Trophoblast cell (in vitro differentiated cells and primary cell): Measurements from ENCODE around the gene LYL1.

Experiments
- DNase-seq, 2 donors: peaks; one replicate each; pipeline ENCODE4 v3.0.0-alpha.2; 2016
- H2AFZ ChIP-seq: 2 replicates; pipeline ENCODE4 v1.6.1; 2013; ENCODE audit warnings: low read length, moderate library complexity, mild to moderate bottlenecking; ENCODE audit not compliant: insufficient read depth, poor library complexity
- H2AK5ac ChIP-seq: 2 replicates; pipeline ENCODE4 v1.6.1; 2013; ENCODE audit warnings: mild to moderate bottlenecking, low read length
- H2BK120ac ChIP-seq: 2 replicates; pipeline ENCODE4 v1.6.1; 2013; ENCODE audit warnings: low read length, mild to moderate bottlenecking, moderate library complexity; ENCODE audit not compliant: insufficient read depth, poor library complexity
- H2BK12ac ChIP-seq: 2 replicates; pipeline ENCODE4 v1.6.1; 2013; ENCODE audit warnings: mild to moderate bottlenecking, low read length, moderate library complexity
- H2BK5ac ChIP-seq: 2 replicates; pipeline ENCODE4 v1.6.1; 2013; ENCODE audit warnings: low read length, low read depth, moderate library complexity, mild to moderate bottlenecking; ENCODE audit not compliant: poor library complexity
- H3K14ac ChIP-seq: 2 replicates; pipeline ENCODE4 v1.6.1; 2013; ENCODE audit warnings: mild to moderate bottlenecking, low read length
- H3K18ac ChIP-seq: 2 replicates; pipeline ENCODE4 v1.6.1; 2013; ENCODE audit warnings: mild to moderate bottlenecking, low read length
- H3K23ac ChIP-seq: 2 replicates; pipeline ENCODE4 v1.6.1; 2013; ENCODE audit warnings: low read length
- H3K27ac ChIP-seq: 2 replicates; pipeline ENCODE4 v1.5.1; 2013; ENCODE audit warnings: low read depth, mild to moderate bottlenecking, inconsistent platforms, low read length, moderate library complexity
- H3K27me3 ChIP-seq: 2 replicates; pipeline ENCODE4 v1.6.1; 2013; ENCODE audit warnings: inconsistent platforms, mild to moderate bottlenecking, low read length, moderate library complexity; ENCODE audit not compliant: insufficient read depth
- H3K36me3 ChIP-seq, 2 experiments: 1 replicate in 1 of 2; 2 replicates in 1 of 2; pipeline ENCODE4 v1.6.1; 2013; ENCODE audit warnings: low read length in 2 of 2, mild to moderate bottlenecking in 2 of 2, moderate library complexity in 1 of 2; ENCODE audit not compliant: insufficient read depth in 2 of 2, control insufficient read depth in 1 of 2
- H3K4ac ChIP-seq: 2 replicates; pipeline ENCODE4 v1.6.1; 2013; ENCODE audit warnings: low read depth, mild to moderate bottlenecking, low read length, moderate library complexity
- H3K4me1 ChIP-seq, 2 experiments: 1 replicate in 1 of 2; 2 replicates in 1 of 2; pipeline ENCODE4 v1.6.1; 2013; ENCODE audit warnings: low read length in 2 of 2, mild to moderate bottlenecking in 2 of 2, moderate library complexity in 1 of 2; ENCODE audit not compliant: insufficient read depth in 2 of 2, control insufficient read depth in 1 of 2
- H3K4me2 ChIP-seq: 2 replicates; pipeline ENCODE4 v1.6.1; 2013; ENCODE audit warnings: inconsistent platforms, mild to moderate bottlenecking, low read length, moderate library complexity
- H3K4me3 ChIP-seq: 2 replicates; pipeline ENCODE4 v1.5.1; 2013; ENCODE audit warnings: mild to moderate bottlenecking, low read depth, low read length, inconsistent platforms
- H3K79me1 ChIP-seq: one replicate; pipeline ENCODE4 v1.6.1; 2013; ENCODE audit warnings: low read length
- H3K79me2 ChIP-seq: 2 replicates; pipeline ENCODE4 v1.6.1; 2013; ENCODE audit warnings: low read length, mild to moderate bottlenecking; ENCODE audit not compliant: control insufficient read depth, insufficient read depth, poor library complexity
- H3K9ac ChIP-seq: 2 replicates; pipeline ENCODE4 v1.6.1; 2013; ENCODE audit warnings: mild to moderate bottlenecking, low read length
- H3K9me3 ChIP-seq: 2 replicates; pipeline ENCODE4 v1.6.1; 2013; ENCODE audit warnings: low read depth, mild to moderate bottlenecking, control low read depth, inconsistent platforms, low read length; ENCODE audit not compliant: insufficient read depth
- H4K12ac ChIP-seq: 2 replicates; pipeline ENCODE4 v1.6.1; 2013; ENCODE audit warnings: low read depth, mild to moderate bottlenecking, low read length, moderate library complexity
- H4K8ac ChIP-seq: 2 replicates; pipeline ENCODE4 v1.6.1; 2013; ENCODE audit warnings: low read depth, mild to moderate bottlenecking, low read length, moderate library complexity
- H4K91ac ChIP-seq: one replicate; pipeline ENCODE4 v1.6.1; 2013; ENCODE audit warnings: low read depth, mild to moderate bottlenecking, low read length, moderate library complexity
- WGBS: extraction: QIAGEN DNeasy Blood & Tissue Kit; methylation state at CpG from one replicate; pipeline ENCODE4 v1.1.7; 2013; ENCODE audit warnings: missing lambda C conversion rate; ENCODE audit not compliant: insufficient read length, insufficient coverage; ENCODE audit errors: extremely low coverage; 5-methylcytosine and 5-hydroxymethylcytosine counted together

Gene LYL1

DNA sequence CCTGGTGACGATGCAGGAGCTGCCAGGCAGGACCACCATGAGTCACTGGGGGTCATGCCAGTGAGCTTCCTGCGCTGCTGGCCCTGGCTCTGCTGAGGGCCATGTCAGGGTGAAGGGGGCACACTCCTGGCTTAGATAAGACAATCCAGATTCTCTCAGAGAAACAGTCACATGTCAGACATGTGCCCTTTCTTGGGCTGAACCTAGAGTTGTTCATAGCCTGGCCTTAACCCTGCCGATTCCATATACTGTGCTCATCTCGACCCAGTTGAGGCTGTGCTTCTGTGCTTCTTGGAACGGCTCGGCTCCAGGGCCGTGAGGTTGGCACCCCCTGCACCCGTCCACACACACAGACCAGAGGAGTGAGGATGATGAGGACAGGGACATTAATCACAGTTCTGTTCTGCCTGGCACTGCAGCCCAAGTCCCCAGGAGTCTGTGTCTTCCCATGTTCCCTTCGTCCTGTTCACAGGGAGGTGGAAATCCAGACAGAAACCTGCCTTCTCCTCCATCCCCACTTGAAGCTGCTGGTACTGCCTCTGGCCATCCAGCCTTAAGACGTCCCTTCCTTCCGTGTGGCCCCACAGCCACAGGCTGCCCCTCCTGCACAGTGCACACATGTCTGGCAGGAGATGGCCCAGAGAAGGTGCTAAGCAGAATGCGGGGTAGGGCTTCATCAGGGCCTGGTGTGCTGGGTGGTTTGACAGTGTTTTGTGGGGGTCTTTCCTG lies 50.0 kb downstream of the LYL1 start:
- Histone ChIP-seq H3K4ac (no peak overlapping the region), H2BK5ac (no peak overlapping the region), H2BK12ac (peak overlapping the region; percentile 42), H3K4me3 (no peak overlapping the region), H3K18ac (no peak overlapping the region), H3K9ac (no peak overlapping the region), H3K23ac (no peak overlapping the region), H2AK5ac (peak overlapping the region; percentile 27), H2AFZ (no peak overlapping the region), H3K4me2 (no peak overlapping the region), H3K27me3 (peaks cover 36% of the 10 kb centered on the region), H3K79me1 (peaks cover 24% of the 10 kb centered on the region), H3K4me1 (peaks cover 40 to 49% of the 10 kb centered on the region in 2 experiments), H3K79me2 (peaks cover 2% of the 10 kb centered on the region), H4K91ac (peak overlapping the region; percentile 45), H3K14ac (peak overlapping the region; percentile 14), H4K8ac (no peak overlapping the region), H4K12ac (no peak overlapping the region), H3K27ac (no peak overlapping the region), H2BK120ac (no peak overlapping the region), H3K9me3 (no peaks in the 10 kb centered on the region), H3K36me3 (no peaks in the 10 kb centered on the region)
- no CpG with 5 or more reads among the region's 12 CpGs for WGBS
- DNase-seq: no peak

DNA sequence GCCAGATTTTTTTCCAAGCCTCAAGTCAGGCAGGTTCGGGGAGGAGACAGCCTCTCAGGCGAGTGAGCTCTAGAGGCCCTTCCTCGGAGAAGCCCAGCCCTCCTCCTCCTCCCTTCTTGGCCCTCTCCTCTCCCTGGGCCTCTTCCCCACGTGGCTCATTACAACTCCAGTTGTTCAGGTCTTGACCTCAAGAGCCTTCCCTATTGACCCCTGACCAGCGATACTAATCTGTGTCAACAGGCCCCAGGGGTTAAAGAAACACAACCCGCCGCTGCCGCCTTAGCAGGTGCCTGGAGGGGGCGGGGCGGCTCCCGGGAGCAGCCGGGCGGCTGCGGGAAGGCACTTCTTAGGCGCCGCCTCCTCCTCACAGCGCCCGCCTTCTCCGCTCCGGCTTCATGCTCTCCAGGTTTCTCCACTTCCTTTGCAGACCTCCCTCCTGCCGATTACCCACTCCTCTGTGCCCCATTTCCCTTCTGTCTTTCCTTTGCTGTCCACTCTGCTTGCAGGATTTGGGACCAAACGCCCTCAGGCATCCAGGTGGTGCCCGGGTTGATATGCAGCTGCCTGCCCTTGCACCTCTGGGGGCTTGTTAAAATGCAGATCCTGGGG lies 51.0 kb downstream of the LYL1 start:
- no peak overlapping the region for H2AFZ ChIP-seq
- H2BK12ac ChIP-seq: no peak overlapping the region
- no peaks in the 10 kb centered on the region for H3K36me3 ChIP-seq
- H3K4me1 ChIP-seq: peaks cover 40 to 49% of the 10 kb centered on the region in 2 experiments
- peak overlapping the region; percentile 16 for H3K4me2 ChIP-seq
- H4K12ac ChIP-seq: no peak overlapping the region
- no peak overlapping the region for H4K91ac ChIP-seq
- H3K14ac ChIP-seq: no peak overlapping the region
- peaks cover 24% of the 10 kb centered on the region for H3K79me1 ChIP-seq
- no peaks in the 10 kb centered on the region for H3K9me3 ChIP-seq
- no peak overlapping the region for H3K18ac ChIP-seq
- no peak overlapping the region for H3K4me3 ChIP-seq
- H2AK5ac ChIP-seq: no peak overlapping the region
- peaks cover 35% of the 10 kb centered on the region for H3K27me3 ChIP-seq
- H3K79me2 ChIP-seq: peaks cover 2% of the 10 kb centered on the region
- H2BK5ac ChIP-seq: no peak overlapping the region
- no peak overlapping the region for H3K27ac ChIP-seq
- H3K9ac ChIP-seq: no peak overlapping the region
- peak; percentile 28 to 39 for DNase-seq
- H3K4ac ChIP-seq: no peak overlapping the region
- H3K23ac ChIP-seq: no peak overlapping the region
- no peak overlapping the region for H2BK120ac ChIP-seq
- H4K8ac ChIP-seq: no peak overlapping the region
- WGBS: no CpG with 5 or more reads among the region's 23 CpGs

DNA sequence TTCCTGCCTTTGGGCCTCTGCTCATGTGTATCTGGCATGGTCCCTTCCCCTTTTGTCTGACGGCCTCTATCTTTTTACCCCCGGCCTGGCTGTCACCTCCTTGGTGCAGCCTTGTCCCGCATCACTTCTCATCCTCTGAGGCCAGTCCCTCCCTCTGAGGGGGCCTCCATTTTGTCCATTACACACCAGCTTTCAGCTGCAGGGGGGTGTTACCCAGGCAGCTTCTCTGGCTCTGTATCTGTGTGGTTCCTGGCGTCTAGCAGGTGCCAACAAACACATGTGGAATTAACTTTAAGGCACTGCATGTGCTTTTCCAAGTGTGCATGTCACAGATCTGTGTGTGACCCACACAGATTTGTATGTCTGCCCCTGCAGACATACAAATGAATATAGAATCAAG lies 52.4 kb downstream of the LYL1 start:
- no peak overlapping the region for H3K14ac ChIP-seq
- no CpG with 5 or more reads among the region's 4 CpGs for WGBS
- H4K8ac ChIP-seq: no peak overlapping the region

More for the DNA sequence above, 52.4 kb downstream of the LYL1 start:
- H3K4me3 ChIP-seq: no peak overlapping the region
- no peaks in the 10 kb centered on the region for H3K36me3 ChIP-seq
- peaks cover 35 to 41% of the 10 kb centered on the region in 2 experiments for H3K4me1 ChIP-seq
- no peak overlapping the region for H3K4me2 ChIP-seq
- no peak overlapping the region for H3K27ac ChIP-seq
- H3K23ac ChIP-seq: no peak overlapping the region
- H2AK5ac ChIP-seq: no peak overlapping the region
- H3K79me1 ChIP-seq: peaks cover 19% of the 10 kb centered on the region
- H2BK120ac ChIP-seq: no peak overlapping the region
- no peak overlapping the region for H3K18ac ChIP-seq
- no peak overlapping the region for H3K4ac ChIP-seq
- H3K27me3 ChIP-seq: peaks cover 35% of the 10 kb centered on the region
- no peak overlapping the region for H4K91ac ChIP-seq
- H2BK5ac ChIP-seq: no peak overlapping the region
- no peak overlapping the region for H4K12ac ChIP-seq
- no peak overlapping the region for H2BK12ac ChIP-seq
- H3K9me3 ChIP-seq: peaks cover 2% of the 10 kb centered on the region
- no peak overlapping the region for H2AFZ ChIP-seq
- DNase-seq: no peak
- no peak overlapping the region for H3K9ac ChIP-seq
- H3K79me2 ChIP-seq: peaks cover 2% of the 10 kb centered on the region
